Fibroblast of villous mesenchyme (primary cell): ENCODE measurements around the gene AFDN. TPM values are rescaled to one million over a fixed set of nuclear protein-coding genes. Genes with fewer than 3 reads are reported as not detected.

Source experiments
- DNase-seq: peaks from one replicate; pipeline ENCODE4 v3.0.0-alpha.2; 2010; ENCODE audit warnings: low read depth
- H3K4me3 ChIP-seq: 2 replicates; pipeline ENCODE4 v1.5.1; 2011; ENCODE audit warnings: low read depth, mild to moderate bottlenecking, low read length
- total RNA-seq: library from RNA; depleted of rRNA; stranded (reverse); fragments of >200 nt; gene quantifications from 2 replicates; pipeline ENCODE4 v1.2.3, GENCODE V29; 2012
- TF ChIP-seq, protein P1 (sequence below): IDR thresholded peaks from 2 replicates; pipeline ENCODE4 v1.5.1; 2012; ENCODE audit warnings: low read depth, mild to moderate bottlenecking, low read length; ENCODE audit not compliant: insufficient read depth

Gene AFDN
- total RNA-seq, 1 donor, result 37.1 TPM

DNA sequence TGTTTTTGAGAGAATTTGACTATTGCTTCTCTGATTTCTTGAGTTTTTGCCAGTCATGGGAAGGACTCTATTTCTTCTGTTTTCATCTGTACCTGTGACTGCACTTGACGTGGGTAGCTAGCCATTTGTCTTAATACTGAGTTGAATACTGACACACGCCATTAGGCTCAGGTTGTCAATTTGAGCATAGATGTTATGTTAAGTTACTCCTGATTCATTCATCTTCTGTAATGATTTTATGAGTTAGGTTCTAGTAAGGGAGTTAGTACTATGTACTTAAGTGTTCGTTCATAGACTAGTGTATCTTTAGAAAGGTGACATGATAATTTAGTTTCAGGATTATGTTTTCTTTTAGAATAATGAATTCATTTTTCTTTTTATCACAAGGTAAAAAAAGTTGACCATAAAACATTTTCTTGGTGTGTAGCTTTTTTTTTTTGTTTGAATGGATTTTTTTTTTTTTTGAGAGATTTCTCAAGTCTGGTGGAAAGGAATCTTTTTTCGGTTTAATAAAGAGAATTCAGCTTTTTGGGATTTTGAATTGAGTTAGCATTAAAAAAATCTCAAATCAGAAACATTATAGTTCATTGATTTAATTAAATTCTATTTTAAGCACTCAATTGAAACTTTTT, 1.7 kb downstream of the AFDN start:
- TF ChIP-seq, protein P1, sequence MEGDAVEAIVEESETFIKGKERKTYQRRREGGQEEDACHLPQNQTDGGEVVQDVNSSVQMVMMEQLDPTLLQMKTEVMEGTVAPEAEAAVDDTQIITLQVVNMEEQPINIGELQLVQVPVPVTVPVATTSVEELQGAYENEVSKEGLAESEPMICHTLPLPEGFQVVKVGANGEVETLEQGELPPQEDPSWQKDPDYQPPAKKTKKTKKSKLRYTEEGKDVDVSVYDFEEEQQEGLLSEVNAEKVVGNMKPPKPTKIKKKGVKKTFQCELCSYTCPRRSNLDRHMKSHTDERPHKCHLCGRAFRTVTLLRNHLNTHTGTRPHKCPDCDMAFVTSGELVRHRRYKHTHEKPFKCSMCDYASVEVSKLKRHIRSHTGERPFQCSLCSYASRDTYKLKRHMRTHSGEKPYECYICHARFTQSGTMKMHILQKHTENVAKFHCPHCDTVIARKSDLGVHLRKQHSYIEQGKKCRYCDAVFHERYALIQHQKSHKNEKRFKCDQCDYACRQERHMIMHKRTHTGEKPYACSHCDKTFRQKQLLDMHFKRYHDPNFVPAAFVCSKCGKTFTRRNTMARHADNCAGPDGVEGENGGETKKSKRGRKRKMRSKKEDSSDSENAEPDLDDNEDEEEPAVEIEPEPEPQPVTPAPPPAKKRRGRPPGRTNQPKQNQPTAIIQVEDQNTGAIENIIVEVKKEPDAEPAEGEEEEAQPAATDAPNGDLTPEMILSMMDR, result no peak
- no peak for DNase-seq
- no peak overlapping the region for H3K4me3 ChIP-seq

DNA sequence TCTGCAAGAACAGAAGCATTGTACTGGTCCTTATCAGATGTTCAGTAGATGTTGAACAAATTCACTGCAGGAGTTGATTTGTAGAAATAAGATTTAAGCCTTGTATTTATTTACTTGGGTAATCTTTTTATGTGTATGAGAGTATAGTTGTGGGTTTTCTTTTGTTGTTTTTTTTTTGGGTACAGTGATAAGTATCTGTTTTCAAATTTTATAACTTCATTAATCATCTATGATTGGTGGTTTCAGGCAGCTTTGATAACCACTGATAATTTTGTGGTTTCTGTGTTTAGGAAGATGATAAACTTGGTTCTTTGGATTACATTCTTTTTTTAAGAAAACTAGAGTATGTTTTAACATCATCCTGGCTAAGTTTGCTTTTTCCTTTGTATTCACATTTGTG, 2.8 kb downstream of the AFDN start:
- H3K4me3 ChIP-seq, result no peak overlapping the region
- TF ChIP-seq, protein P1, result no peak
- DNase-seq, result peak; percentile 41

DNA sequence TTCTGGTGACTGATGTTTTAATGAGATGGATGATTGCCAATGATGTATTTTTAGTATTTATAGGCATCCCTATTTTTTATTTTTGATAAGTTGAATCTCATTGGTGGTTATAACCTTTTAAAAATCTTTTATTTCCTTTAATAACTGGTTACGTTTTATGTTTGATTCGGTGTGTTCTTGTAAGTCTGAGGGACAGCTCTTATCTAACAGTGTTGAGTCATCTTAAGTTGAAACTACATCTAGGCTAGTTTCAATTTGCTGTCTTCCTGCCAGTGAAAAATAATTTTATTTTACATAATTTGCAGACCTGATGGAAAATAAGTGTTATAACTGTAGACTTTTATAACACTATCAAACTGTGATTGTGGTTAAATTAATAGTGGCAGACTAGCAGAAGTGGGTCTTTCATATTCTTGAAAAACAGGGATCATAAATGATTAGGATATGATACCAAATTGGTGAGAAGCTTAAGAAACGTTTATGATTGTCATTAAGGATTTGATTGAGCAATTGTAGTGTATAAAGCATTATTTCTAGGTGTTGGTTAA, 4.6 kb downstream of the AFDN start:
- H3K4me3 ChIP-seq, result no peak overlapping the region
- TF ChIP-seq, protein P1, result no peak
- no peak for DNase-seq

DNA sequence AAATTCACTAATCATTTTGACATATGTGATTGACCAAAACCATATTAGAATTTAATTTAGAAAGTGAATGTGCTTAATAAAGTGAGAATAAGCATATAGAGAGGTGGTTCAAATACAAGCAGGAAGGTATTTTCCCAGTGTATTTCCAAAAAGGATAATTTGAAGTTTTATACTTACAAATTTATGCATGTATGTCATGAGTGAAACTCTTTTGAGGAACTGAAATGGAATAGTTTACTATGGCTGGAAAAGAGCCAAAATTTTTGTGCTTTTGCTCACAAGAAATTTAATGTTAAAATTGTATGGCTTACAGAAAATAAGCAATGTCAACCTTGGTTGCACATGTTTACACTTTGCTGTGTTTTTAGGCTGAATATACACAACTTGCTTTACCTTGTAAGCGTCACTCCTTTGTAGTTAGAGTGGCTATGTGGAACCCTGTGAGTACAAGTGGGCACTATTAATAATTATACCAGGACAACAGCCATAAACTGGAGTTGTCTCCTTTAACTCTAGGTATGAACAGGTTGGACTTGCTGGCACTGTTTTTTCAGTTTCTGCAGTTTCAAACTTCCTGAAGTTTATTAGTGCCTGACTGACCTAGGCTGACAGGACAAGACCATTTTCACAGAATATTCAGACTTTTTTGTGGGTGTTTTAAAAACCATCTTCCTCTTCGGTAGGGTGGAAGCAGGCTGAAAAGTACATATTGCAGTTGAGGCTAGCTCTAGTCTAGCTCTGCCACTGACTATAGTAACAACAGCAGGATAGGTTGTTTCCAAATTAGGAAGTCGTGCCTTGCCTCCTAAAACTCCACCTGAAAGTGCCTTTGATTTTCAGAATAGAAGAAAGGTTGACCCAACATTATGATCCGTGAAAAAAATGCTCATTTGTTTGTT, 6.0 kb downstream of the AFDN start:
- no peak for DNase-seq
- no peak overlapping the region for H3K4me3 ChIP-seq
- TF ChIP-seq, protein P1, result no peak

DNA sequence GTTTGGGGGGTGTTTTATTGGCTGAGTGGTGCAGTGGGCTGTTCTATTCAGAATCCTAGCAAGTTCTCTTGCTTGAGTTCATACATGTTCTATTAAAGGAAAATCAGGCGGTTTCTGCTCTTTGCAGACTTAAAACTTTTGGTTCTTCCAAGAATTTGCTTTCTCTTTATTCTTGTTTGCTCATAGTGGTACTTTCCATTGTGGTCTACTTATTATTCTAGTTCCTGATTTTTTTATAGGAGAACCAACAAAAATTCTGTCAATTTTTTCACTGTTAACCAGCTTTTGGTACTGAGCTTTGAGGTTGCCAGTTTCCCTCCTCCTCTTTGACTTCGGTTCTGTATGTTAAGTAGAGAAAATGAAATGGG, 6.7 kb downstream of the AFDN start:
- TF ChIP-seq, protein P1, result no peak
- no peak for DNase-seq
- no peak overlapping the region for H3K4me3 ChIP-seq

DNA sequence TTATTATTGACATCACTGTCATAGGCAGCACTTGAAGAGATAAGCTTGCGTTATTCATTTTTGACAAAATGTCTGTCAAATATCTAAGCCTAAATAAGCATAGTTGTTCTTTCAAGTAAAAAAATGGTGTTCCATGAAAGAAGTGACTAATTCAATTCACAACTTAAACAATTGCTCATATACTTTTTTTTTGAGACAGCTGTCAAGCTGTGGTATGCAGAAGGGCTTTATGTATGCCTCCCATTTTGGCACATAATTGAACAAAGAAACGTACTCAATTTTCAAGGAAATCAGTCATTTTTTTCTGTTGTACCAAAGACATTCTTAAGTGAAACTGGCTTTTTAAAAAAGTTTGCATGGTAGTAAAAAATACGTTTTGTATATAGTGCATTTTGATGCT, 8.5 kb downstream of the AFDN start:
- no peak overlapping the region for H3K4me3 ChIP-seq
- TF ChIP-seq, protein P1, result no peak

More for the DNA sequence above, 8.5 kb downstream of the AFDN start:
- no peak for DNase-seq
